Activated T-cell treated with anti-CD3 and anti-CD28 coated beads for 1 hour (primary cell): ENCODE results near the gene XXYLT1.

ENCODE experiments used
- DNase-seq: peaks from one replicate; pipeline ENCODE4 v3.0.0-alpha.2; 2020; ENCODE audit warnings: low read depth

The XXYLT1 gene

GRCh38 chr3:195077611-195078540 is 193.1 kb downstream of the XXYLT1 start:
- DNase-seq, result no peak

GRCh38 chr3:195076981-195077610 is 193.9 kb downstream of the XXYLT1 start:
- no peak for DNase-seq

- no peak for DNase-seq
These were observed 194.8 kb downstream of the XXYLT1 start for GRCh38 chr3:195075941-195076875.

GRCh38 chr3:195075199-195075940 is 195.6 kb downstream of the XXYLT1 start:
- DNase-seq, result no peak

DNA sequence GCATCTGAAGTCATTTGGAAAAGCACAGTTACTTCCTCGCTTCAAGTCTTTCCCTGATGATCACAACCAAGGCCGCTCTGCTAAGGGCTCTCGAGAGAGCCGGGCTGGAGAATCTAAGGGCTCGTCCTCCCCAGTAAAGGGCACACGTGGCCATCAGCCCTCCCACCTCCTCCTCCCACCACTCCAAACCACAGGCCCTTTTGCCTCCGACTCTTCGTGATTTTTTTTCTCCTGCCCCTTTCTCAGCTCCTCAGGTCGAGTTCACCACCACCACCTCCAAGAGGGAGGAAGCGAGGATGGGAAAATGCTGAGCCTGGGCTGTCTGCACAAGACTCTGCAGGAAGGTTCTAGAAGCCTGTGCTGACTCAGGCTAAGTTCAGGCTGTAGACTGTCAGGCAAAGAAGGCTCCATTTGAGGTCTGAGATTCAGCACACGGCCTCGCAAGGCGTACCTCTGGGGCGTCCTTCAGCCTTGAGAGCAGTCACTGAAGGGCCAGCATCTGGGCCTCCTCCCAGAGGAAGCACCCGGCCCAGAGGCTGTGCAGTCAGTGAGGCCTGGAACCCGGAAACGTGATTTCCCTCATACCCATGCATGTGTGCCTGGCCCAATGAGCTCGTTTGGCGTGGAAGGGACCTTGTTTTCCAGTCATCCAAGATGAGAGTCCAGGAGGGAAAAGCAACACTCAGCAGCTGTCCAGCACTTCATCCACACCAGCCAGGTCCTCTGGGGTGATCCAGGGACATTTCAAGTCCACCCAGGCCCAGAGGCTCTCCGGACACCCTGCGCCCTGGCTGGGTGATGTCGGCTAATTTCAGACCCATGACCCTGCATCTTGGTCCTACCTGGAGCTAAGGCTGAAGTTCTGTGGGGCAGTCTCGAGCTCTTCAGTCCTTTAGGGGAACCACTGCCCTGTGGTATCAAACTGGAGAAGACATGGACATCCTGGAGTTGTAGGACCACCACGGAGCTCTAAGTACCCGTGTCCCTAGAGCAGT is 196.8 kb downstream of the XXYLT1 start:
- no peak for DNase-seq

- no peak for DNase-seq
These were observed 197.9 kb downstream of the XXYLT1 start for GRCh38 chr3:195072916-195073564.

DNA sequence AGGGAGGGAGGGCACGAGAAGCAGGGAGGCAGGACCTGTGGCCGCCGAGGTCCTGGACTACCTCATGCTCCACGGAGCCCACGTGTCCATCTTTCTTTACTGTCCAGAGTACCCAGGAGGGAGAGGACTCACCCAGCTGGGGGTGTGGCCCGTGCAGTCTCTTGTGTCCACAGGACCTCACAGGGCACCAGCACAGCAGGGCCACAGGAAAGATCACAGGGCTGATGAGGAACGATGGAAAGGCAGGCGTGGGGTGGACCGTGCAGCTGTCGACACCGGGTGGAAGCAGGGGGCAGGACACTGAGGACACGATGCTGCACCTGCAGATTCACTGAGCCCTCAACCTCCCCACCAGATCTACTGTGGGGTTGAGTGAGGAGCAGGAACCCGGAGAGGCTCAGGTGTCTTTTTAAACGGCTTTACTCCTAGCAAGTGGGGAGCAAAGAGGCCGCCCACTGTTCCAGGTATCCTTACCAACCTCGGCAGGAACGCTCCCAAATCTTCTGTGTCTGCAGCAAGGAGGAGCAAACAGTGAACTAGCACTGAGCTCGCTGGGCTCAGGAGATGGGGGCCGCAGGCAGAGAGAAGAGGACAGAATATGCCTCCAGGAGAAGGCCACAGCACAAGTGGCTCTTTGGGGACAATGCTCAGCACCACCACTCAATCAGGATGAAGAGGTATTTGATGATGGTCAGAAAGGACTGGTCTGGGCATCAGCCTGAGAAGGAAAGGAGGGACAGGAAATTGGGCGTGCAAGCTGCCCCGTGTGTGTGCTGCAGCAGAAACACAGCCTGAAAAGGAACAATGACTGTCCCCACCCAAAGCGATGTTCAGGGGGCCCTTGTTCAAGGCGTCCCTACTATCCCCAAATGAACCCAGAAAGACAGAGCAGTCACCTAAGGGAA is 198.8 kb downstream of the XXYLT1 start:
- no peak for DNase-seq

DNA sequence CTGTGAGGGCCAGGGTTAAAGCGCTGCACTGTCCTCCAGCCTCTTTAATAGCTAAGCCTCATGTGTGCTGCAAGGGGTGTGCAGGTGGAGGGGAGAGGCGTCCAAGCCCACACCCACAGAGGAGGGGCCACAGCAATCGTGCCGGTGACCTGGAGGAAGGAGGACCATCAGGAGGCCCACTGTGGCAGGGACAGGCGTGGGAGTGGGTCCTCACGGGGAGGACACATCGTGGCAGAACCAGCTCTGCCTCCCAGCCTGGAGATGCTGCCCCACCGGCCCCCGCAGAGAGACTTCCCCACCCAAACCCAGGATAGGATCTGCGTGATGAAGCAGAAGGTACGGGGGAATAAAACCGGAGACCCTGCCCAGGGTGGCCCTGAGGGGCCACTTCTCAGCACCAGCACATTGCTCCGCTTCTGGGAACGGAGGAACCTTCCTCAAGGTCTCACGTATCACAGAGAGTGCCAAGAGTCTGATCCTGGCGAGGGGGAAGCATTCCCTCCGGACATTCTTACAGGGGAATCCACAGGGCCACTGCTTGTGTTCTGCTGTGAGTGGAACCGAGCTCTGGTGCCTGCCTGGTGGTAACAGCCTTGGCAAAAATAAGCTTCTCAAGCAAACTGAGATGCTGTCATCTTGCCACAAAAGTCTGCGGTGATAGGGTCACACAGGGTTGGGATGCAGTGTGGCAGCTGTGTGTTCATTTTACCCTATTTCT is 199.8 kb downstream of the XXYLT1 start:
- DNase-seq, result no peak

GRCh38 chr3:195070336-195070735 is 200.6 kb downstream of the XXYLT1 start:
- DNase-seq, result no peak

DNA sequence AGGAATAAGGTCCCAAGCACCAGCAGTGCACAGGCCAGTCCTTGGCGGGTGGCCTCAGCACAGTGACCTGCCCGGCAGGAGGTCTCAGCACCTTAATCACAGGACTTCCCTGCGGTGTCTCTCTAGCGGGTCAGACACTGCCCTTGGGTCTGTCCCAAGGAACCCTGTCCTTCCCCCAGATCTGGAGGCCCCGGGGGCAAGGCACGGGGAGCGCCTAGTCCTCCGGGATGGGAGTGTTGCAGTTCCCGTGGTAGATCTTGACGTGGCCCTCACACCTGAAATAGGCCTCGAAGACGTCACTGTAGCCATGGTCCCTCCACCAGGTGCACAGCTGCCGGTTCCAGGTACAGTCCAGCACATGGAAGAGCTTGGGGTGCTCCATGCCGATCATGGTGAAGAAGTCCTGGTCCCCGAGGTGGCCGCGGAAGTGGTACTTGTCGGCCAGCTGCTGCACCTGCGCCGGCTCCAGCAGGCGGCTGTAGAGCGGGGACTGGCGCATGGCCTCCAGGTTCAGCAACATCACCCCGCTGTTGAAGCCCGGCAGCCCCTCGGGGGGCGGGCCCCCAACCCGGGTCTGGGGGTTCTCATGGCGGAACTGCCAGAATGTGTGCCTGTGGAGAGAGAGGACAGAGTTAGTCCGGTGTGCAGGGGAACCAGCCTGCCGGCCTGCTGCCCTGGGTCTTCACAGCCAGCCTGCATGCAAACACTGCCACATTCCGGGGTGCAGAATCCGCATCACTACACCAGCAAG is 201.3 kb downstream of the XXYLT1 start:
- no peak for DNase-seq

DNA sequence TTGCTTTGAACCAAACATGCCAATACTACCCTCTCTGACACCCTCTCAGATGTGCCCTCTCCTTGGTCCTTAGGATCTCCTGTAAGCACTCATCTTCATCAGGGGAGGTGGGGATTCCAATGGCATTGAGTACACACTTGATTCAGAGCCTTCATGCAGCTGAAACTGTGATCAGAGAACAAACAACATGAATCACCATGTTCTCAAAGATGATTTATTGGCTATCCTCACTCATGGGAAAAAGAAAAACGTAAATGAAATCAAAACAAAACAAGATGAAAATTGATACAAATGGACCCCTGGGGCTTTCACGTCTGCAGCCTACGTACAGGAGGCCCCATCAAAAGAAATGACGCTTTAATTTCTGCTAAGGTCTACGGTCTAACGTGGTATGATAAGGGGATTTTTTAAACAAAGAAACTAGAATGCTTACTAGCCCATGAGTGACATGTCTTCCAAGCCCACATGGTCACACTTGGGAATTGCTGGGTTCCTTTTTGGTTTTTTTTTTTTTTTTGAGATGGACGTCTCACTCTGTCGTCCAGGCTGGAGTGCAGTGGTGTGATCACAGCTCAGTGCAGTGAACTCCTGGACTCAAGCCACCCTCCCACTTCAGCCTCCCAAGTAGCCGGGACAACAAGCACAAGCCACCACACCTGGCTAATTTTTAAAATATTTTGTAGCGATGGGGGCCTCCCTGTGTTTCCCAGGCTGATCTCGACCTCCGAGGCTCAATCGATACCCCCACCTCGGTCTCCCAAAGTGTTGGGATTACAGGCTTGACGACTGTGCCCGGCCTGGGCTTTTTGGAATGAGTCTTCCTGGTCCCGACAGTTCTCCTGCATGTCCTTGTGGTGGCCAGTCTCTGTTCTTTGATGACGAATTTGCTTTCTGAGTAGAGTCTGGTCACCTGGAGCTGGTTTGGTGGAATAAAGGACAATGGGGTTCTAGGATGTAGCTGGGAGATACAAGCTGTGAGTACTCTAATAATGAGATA is 202.6 kb downstream of the XXYLT1 start:
- no peak for DNase-seq

DNA sequence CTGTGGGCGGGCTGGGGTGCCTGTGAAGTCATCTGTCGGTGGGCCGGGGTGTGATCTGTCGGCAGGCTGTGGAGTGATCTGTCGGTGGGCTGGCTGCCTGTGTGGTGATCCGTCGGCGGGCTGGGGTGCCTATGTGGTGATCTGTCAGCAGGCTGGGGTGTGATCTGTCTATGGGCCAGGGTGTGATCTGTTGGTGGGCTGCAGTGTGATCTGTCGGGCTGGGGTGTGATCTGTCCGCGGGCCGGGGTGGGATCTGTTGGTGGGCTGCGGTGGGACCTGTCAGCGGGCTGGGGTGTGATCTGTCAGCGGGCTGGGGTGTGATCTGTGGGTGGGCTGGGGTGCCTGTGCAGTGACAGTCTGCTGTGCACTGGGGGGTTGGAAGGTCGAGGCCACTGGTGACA is 204.5 kb downstream of the XXYLT1 start:
- DNase-seq, result no peak

DNA sequence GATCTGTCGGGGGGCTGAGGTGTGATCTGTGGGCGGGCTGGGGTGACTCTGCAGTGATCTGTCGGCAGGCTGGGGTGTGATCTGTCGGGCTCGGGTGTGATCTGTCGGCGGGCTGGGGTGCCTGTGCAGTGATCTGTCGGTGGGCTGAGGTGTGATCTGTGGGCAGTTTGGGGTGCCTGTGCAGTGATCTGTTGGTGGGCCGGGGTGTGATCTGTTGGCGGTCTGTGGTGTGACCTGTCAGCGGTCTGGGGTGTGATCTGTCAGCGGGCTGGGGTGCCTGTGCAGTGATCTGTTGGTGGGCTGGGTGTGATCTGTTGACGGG is 205.1 kb downstream of the XXYLT1 start:
- no peak for DNase-seq

DNA sequence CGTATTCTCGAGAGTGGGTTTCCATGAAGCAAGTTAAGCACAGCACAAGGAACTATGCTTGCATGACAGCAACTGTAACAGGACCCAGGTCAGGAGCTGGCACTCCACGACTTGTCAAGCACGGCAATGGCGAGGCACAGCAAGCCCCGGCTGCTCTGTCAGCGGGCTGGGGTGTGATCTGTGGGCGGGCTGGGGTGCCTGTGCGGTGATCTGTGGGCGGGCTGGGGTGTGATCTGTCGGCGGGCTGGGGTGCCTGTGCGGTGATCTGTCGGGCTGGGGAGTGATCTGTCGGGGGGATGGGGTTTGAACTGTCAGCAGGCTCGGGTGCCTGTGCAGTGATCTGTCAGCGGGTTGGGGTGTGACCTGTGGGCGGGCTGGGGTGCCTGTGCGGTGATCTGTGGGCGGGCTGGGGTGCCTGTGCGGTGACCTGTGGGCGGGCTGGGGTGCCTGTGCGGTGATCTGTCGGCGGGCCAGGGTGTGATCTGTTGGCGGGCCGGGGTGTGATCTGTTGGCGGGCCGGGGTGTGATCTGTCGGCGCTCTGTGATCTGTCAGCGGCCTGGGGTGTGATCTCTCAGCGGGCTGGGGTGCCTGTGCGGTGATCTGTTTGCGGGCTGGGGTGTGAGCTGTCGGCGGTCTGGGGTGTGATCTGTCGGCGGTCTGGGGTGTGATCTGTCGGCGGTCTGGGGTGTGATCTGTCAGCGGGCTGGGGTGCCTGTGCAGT is 205.7 kb downstream of the XXYLT1 start:
- no peak for DNase-seq

- no peak for DNase-seq
These were observed 206.5 kb downstream of the XXYLT1 start for GRCh38 chr3:195064300-195064931.
